GM23338 (cell line): ENCODE data around the gene DOCK1. TPM values are rescaled to one million over a fixed set of nuclear protein-coding genes. Genes with fewer than 3 reads are reported as not detected.

Experiments used
- ATAC-seq: fragments of 200-7000 bp; cut with Tn5 transposase; 3 replicates; pipeline ENCODE4 v1.9.1; 2020
- DNase-seq: peaks from one replicate; pipeline ENCODE4 v3.0.0-alpha.2; 2015; ENCODE audit warnings: low spot score
- H2AFZ ChIP-seq: fragments of 200-600 bp; sonication (generic); 2 replicates; pipeline ENCODE4 v1.8.0; 2016; ENCODE audit warnings: antibody characterized with exemption, mild to moderate bottlenecking, moderate library complexity
- H3F3A ChIP-seq: fragments of 200-600 bp; sonication (generic); replicated peaks from 2 replicates; pipeline ENCODE4 v1.8.0; 2017; ENCODE audit warnings: antibody characterized with exemption, mixed run types, low read depth
- H3K27ac ChIP-seq: fragments of 200-600 bp; sonication (generic); 2 replicates; pipeline ENCODE4 v1.6.1; 2016; ENCODE audit warnings: low read depth
- H3K27me3 ChIP-seq: fragments of 200-600 bp; sonication (generic); 2 replicates; pipeline ENCODE4 v1.8.0; 2016; ENCODE audit warnings: mild to moderate bottlenecking, mixed run types, moderate library complexity; ENCODE audit not compliant: insufficient read depth
- H3K36me3 ChIP-seq: fragments of 200-600 bp; sonication (generic); 2 replicates; pipeline ENCODE4 v1.8.0; 2016; ENCODE audit warnings: mild to moderate bottlenecking; ENCODE audit not compliant: insufficient read depth
- H3K4me1 ChIP-seq: fragments of 200-600 bp; sonication (generic); 2 replicates; pipeline ENCODE4 v1.8.0; 2016; ENCODE audit warnings: mild to moderate bottlenecking, moderate library complexity; ENCODE audit not compliant: insufficient read depth
- H3K4me2 ChIP-seq: fragments of 200-600 bp; sonication (generic); 2 replicates; pipeline ENCODE4 v1.7.1; 2017; ENCODE audit warnings: mixed run types
- H3K4me3 ChIP-seq: fragments of 200-600 bp; sonication (generic); 2 replicates; pipeline ENCODE4 v1.6.1; 2016; ENCODE audit warnings: mixed run types
- H3K79me2 ChIP-seq: fragments of 200-600 bp; sonication (generic); replicated peaks from 2 replicates; pipeline ENCODE4 v1.8.0; 2017; ENCODE audit warnings: mild to moderate bottlenecking; ENCODE audit not compliant: insufficient read depth
- H3K9me2 ChIP-seq: fragments of 200-600 bp; sonication (generic); 2 replicates; pipeline ENCODE4 v1.8.0; 2017; ENCODE audit not compliant: insufficient read depth
- H4K20me1 ChIP-seq: fragments of 200-600 bp; sonication (generic); replicated peaks from 2 replicates; pipeline ENCODE4 v1.8.0; 2017; ENCODE audit warnings: mild to moderate bottlenecking; ENCODE audit not compliant: insufficient read depth
- H3K27ac Mint-ChIP-seq: 2 replicates; pipeline ENCODE4 v1.8.0; 2020; ENCODE audit warnings: inconsistent platforms, mild to moderate bottlenecking, moderate library complexity, mixed read lengths
- H3K27me3 Mint-ChIP-seq: 3 replicates; pipeline ENCODE4 v1.8.0; 2022; ENCODE audit warnings: low read depth, mild to moderate bottlenecking, moderate library complexity, mixed read lengths, inconsistent platforms; ENCODE audit not compliant: insufficient read depth, poor library complexity
- H3K36me3 Mint-ChIP-seq: 3 replicates; pipeline ENCODE4 v1.8.0; 2021; ENCODE audit warnings: low read depth, mild to moderate bottlenecking, inconsistent platforms, moderate library complexity, mixed read lengths
- H3K4me1 Mint-ChIP-seq: 3 replicates; pipeline ENCODE4 v1.8.0; 2020; ENCODE audit warnings: mild to moderate bottlenecking, inconsistent platforms, mixed read lengths
- H3K4me3 Mint-ChIP-seq: 3 replicates; pipeline ENCODE4 v1.8.0; 2021; ENCODE audit warnings: moderate library complexity, mild to moderate bottlenecking, inconsistent platforms, mixed read lengths
- H3K9me3 Mint-ChIP-seq: 3 replicates; pipeline ENCODE4 v1.8.0; 2020; ENCODE audit warnings: moderate library complexity, mild to moderate bottlenecking, inconsistent platforms, mixed read lengths
- CREB1 ChIP-seq: fragments of 250-450 bp; sonication (Bioruptor Pico); IDR thresholded peaks from 2 replicates; pipeline ENCODE4 v1.5.0; 2020; ENCODE audit warnings: low read depth, mild to moderate bottlenecking, moderate library complexity
- EZH2 ChIP-seq: fragments of 200-600 bp; sonication (generic); IDR thresholded peaks from one replicate; pipeline ENCODE4 v1.8.0; 2017; ENCODE audit warnings: antibody characterized with exemption, mild to moderate bottlenecking, low read depth; ENCODE audit not compliant: unreplicated experiment
- EZH2phosphoT487 ChIP-seq: fragments of 200-600 bp; sonication (generic); IDR thresholded peaks from one replicate; pipeline ENCODE4 v1.8.1; 2018; ENCODE audit warnings: antibody characterized with exemption; ENCODE audit not compliant: unreplicated experiment
- JUNB ChIP-seq: IDR thresholded peaks from one replicate; pipeline ENCODE4 v1.6.1; 2016; ENCODE audit warnings: antibody characterized with exemption; ENCODE audit not compliant: unreplicated experiment
- NANOG ChIP-seq: IDR thresholded peaks from 2 replicates; pipeline ENCODE4 v1.6.1; 2016; ENCODE audit warnings: antibody characterized with exemption, borderline replicate concordance
- POLR2AphosphoS5 ChIP-seq: IDR thresholded peaks from 2 replicates; pipeline ENCODE4 v1.6.1; 2016; ENCODE audit warnings: antibody characterized with exemption, low read depth
- STAT1 ChIP-seq: IDR thresholded peaks from one replicate; pipeline ENCODE4 v1.6.1; 2016; ENCODE audit warnings: antibody characterized with exemption; ENCODE audit not compliant: unreplicated experiment
- ZNF114 ChIP-seq: fragments of 250-450 bp; sonication (Bioruptor Pico); IDR thresholded peaks from 2 replicates; pipeline ENCODE4 v1.5.0; 2020; ENCODE audit warnings: mild to moderate bottlenecking, moderate library complexity
- ZNF331 ChIP-seq: fragments of 250-450 bp; sonication (Bioruptor Pico); IDR thresholded peaks from 2 replicates; pipeline ENCODE4 v1.5.0; 2020; ENCODE audit warnings: low read depth, mild to moderate bottlenecking, moderate library complexity
- polyA plus RNA-seq: library from polyadenylated mRNA; unstranded; fragments of >200 nt; fragmentation: Nextera tagmentation; extraction: Ambion mirVana; gene quantifications from 2 replicates; pipeline ENCODE4 v1.2.1, GENCODE V29; 2016
- total RNA-seq: library from RNA; depleted of rRNA; stranded (reverse); fragments of >200 nt; shearing (Covaris generic); gene quantifications from 2 replicates; pipeline ENCODE4 v1.2.3, GENCODE V29; 2014
- TF ChIP-seq, protein P1 (sequence below), 2 experiments: fragments of 200-600 bp in 1 of 2; sonication (generic) in 1 of 2; conservative IDR thresholded peaks; 2 replicates each; pipeline versions ENCODE4 v1.5.1 to v1.6.1; 2016 to 2017; ENCODE audit warnings: antibody characterized with exemption in 2 of 2, low read depth in 2 of 2, mild to moderate bottlenecking in 2 of 2, moderate library complexity in 1 of 2
- TF ChIP-seq, protein P2 (sequence below): IDR thresholded peaks from one replicate; pipeline ENCODE4 v1.6.1; 2018; ENCODE audit warnings: antibody characterized with exemption; ENCODE audit not compliant: unreplicated experiment
- TF ChIP-seq, protein P3 (sequence below): fragments of 250-450 bp; sonication (Bioruptor Pico); IDR thresholded peaks from 2 replicates; pipeline ENCODE4 v1.5.0; 2020; ENCODE audit warnings: mild to moderate bottlenecking, moderate library complexity
- TF ChIP-seq, protein P4 (sequence below): IDR thresholded peaks from 2 replicates; pipeline ENCODE4 v1.6.1; 2016; ENCODE audit warnings: antibody characterized with exemption

Gene DOCK1
- total and polyA plus RNA-seq, 2 experiments from 2014 or later = 13.2 to 55.3 TPM

GRCh38 chr10:127300868-127301321, 395.7 kb downstream of the DOCK1 start:
- no peaks in the 10 kb centered on the region for H3K36me3 Mint-ChIP-seq
- no peaks in the 10 kb centered on the region for H3K9me3 Mint-ChIP-seq
- no peak for TF ChIP-seq POLR2AphosphoS5
- TF ChIP-seq ZNF114 (CRISPR knock-in tag) = no peak
- TF ChIP-seq NANOG = no peak
- no peak for TF ChIP-seq EZH2
- no peak for TF ChIP-seq STAT1
- TF ChIP-seq, protein P1, sequence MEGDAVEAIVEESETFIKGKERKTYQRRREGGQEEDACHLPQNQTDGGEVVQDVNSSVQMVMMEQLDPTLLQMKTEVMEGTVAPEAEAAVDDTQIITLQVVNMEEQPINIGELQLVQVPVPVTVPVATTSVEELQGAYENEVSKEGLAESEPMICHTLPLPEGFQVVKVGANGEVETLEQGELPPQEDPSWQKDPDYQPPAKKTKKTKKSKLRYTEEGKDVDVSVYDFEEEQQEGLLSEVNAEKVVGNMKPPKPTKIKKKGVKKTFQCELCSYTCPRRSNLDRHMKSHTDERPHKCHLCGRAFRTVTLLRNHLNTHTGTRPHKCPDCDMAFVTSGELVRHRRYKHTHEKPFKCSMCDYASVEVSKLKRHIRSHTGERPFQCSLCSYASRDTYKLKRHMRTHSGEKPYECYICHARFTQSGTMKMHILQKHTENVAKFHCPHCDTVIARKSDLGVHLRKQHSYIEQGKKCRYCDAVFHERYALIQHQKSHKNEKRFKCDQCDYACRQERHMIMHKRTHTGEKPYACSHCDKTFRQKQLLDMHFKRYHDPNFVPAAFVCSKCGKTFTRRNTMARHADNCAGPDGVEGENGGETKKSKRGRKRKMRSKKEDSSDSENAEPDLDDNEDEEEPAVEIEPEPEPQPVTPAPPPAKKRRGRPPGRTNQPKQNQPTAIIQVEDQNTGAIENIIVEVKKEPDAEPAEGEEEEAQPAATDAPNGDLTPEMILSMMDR (conservative IDR thresholded peaks at IDR 0.05; ENCODE audit: low read depth in 2 of 2) = no peak
- TF ChIP-seq, protein P2, sequence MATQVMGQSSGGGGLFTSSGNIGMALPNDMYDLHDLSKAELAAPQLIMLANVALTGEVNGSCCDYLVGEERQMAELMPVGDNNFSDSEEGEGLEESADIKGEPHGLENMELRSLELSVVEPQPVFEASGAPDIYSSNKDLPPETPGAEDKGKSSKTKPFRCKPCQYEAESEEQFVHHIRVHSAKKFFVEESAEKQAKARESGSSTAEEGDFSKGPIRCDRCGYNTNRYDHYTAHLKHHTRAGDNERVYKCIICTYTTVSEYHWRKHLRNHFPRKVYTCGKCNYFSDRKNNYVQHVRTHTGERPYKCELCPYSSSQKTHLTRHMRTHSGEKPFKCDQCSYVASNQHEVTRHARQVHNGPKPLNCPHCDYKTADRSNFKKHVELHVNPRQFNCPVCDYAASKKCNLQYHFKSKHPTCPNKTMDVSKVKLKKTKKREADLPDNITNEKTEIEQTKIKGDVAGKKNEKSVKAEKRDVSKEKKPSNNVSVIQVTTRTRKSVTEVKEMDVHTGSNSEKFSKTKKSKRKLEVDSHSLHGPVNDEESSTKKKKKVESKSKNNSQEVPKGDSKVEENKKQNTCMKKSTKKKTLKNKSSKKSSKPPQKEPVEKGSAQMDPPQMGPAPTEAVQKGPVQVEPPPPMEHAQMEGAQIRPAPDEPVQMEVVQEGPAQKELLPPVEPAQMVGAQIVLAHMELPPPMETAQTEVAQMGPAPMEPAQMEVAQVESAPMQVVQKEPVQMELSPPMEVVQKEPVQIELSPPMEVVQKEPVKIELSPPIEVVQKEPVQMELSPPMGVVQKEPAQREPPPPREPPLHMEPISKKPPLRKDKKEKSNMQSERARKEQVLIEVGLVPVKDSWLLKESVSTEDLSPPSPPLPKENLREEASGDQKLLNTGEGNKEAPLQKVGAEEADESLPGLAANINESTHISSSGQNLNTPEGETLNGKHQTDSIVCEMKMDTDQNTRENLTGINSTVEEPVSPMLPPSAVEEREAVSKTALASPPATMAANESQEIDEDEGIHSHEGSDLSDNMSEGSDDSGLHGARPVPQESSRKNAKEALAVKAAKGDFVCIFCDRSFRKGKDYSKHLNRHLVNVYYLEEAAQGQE = no peak
- no peak for TF ChIP-seq EZH2phosphoT487
- TF ChIP-seq, protein P3, sequence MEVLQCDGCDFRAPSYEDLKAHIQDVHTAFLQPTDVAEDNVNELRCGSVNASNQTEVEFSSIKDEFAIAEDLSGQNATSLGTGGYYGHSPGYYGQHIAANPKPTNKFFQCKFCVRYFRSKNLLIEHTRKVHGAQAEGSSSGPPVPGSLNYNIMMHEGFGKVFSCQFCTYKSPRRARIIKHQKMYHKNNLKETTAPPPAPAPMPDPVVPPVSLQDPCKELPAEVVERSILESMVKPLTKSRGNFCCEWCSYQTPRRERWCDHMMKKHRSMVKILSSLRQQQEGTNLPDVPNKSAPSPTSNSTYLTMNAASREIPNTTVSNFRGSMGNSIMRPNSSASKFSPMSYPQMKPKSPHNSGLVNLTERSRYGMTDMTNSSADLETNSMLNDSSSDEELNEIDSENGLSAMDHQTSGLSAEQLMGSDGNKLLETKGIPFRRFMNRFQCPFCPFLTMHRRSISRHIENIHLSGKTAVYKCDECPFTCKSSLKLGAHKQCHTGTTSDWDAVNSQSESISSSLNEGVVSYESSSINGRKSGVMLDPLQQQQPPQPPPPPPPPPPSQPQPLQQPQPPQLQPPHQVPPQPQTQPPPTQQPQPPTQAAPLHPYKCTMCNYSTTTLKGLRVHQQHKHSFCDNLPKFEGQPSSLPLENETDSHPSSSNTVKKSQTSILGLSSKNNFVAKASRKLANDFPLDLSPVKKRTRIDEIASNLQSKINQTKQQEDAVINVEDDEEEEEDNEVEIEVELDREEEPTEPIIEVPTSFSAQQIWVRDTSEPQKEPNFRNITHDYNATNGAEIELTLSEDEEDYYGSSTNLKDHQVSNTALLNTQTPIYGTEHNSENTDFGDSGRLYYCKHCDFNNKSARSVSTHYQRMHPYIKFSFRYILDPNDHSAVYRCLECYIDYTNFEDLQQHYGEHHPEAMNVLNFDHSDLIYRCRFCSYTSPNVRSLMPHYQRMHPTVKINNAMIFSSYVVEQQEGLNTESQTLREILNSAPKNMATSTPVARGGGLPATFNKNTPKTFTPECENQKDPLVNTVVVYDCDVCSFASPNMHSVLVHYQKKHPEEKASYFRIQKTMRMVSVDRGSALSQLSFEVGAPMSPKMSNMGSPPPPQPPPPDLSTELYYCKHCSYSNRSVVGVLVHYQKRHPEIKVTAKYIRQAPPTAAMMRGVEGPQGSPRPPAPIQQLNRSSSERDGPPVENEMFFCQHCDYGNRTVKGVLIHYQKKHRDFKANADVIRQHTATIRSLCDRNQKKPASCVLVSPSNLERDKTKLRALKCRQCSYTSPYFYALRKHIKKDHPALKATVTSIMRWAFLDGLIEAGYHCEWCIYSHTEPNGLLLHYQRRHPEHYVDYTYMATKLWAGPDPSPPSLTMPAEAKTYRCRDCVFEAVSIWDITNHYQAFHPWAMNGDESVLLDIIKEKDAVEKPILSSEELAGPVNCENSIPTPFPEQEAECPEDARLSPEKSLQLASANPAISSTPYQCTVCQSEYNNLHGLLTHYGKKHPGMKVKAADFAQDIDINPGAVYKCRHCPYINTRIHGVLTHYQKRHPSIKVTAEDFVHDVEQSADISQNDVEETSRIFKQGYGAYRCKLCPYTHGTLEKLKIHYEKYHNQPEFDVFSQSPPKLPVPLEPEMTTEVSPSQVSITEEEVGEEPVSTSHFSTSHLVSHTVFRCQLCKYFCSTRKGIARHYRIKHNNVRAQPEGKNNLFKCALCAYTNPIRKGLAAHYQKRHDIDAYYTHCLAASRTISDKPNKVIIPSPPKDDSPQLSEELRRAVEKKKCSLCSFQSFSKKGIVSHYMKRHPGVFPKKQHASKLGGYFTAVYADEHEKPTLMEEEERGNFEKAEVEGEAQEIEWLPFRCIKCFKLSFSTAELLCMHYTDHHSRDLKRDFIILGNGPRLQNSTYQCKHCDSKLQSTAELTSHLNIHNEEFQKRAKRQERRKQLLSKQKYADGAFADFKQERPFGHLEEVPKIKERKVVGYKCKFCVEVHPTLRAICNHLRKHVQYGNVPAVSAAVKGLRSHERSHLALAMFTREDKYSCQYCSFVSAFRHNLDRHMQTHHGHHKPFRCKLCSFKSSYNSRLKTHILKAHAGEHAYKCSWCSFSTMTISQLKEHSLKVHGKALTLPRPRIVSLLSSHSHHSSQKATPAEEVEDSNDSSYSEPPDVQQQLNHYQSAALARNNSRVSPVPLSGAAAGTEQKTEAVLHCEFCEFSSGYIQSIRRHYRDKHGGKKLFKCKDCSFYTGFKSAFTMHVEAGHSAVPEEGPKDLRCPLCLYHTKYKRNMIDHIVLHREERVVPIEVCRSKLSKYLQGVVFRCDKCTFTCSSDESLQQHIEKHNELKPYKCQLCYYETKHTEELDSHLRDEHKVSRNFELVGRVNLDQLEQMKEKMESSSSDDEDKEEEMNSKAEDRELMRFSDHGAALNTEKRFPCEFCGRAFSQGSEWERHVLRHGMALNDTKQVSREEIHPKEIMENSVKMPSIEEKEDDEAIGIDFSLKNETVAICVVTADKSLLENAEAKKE = no peak
- no peak for TF ChIP-seq ZNF331
- TF ChIP-seq, protein P4, sequence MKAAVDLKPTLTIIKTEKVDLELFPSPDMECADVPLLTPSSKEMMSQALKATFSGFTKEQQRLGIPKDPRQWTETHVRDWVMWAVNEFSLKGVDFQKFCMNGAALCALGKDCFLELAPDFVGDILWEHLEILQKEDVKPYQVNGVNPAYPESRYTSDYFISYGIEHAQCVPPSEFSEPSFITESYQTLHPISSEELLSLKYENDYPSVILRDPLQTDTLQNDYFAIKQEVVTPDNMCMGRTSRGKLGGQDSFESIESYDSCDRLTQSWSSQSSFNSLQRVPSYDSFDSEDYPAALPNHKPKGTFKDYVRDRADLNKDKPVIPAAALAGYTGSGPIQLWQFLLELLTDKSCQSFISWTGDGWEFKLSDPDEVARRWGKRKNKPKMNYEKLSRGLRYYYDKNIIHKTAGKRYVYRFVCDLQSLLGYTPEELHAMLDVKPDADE = no peak
- no peak for TF ChIP-seq CREB1
- no peak for TF ChIP-seq JUNB
- H3K27me3 Mint-ChIP-seq = peaks cover 8% of the 10 kb centered on the region
- DNase-seq (no peak), ATAC-seq (no peak)
- no peak overlapping the region for H3K4me3 Mint-ChIP-seq
- H3K27me3 ChIP-seq = no peaks in the 10 kb centered on the region
- H3K27ac Mint-ChIP-seq = 0 out of 2 replicates have a peak overlapping the region, but pooled peaks have one; percentile 11
- no peaks in the 10 kb centered on the region for H3K9me2 ChIP-seq
- H2AFZ ChIP-seq = no peak overlapping the region
- no peaks in the 10 kb centered on the region for H3K36me3 ChIP-seq
- no peaks in the 10 kb centered on the region for H4K20me1 ChIP-seq
- H3K79me2 ChIP-seq = no peaks in the 10 kb centered on the region
- peaks cover 34% of the 10 kb centered on the region for H3K4me1 Mint-ChIP-seq
- 0 out of 2 replicates have a peak overlapping the region, but pooled peaks have one; percentile 30 for H3K27ac ChIP-seq
- H3K4me1 ChIP-seq = peaks cover 8% of the 10 kb centered on the region
- no peak overlapping the region for H3K4me2 ChIP-seq
- H3F3A ChIP-seq = no peaks in the 10 kb centered on the region
- no peak overlapping the region for H3K4me3 ChIP-seq
